ENCODE measurements around the gene CLCC1.

- TF ChIP-seq, protein P1, sequence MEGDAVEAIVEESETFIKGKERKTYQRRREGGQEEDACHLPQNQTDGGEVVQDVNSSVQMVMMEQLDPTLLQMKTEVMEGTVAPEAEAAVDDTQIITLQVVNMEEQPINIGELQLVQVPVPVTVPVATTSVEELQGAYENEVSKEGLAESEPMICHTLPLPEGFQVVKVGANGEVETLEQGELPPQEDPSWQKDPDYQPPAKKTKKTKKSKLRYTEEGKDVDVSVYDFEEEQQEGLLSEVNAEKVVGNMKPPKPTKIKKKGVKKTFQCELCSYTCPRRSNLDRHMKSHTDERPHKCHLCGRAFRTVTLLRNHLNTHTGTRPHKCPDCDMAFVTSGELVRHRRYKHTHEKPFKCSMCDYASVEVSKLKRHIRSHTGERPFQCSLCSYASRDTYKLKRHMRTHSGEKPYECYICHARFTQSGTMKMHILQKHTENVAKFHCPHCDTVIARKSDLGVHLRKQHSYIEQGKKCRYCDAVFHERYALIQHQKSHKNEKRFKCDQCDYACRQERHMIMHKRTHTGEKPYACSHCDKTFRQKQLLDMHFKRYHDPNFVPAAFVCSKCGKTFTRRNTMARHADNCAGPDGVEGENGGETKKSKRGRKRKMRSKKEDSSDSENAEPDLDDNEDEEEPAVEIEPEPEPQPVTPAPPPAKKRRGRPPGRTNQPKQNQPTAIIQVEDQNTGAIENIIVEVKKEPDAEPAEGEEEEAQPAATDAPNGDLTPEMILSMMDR (IDR thresholded peaks at IDR 0.05): no peak
- TF ChIP-seq POLR2A (IDR thresholded peaks at IDR 0.05) (no peak), EP300 (IDR thresholded peaks at IDR 0.05) (no peak)
Measured at GRCh38 chr1:108936170-108936569, 27.1 kb downstream of the CLCC1 start.
